GM12878 (cell line): ENCODE data around the gene DPF3. TPM values are rescaled to one million over a fixed set of nuclear protein-coding genes. Genes with fewer than 3 reads are reported as not detected.

Source experiments
- CHD2 ChIP-seq: IDR thresholded peaks from 2 replicates; pipeline ENCODE4 v1.6.1; 2011; ENCODE audit warnings: low read depth, low read length, improper control_type of control experiment, borderline replicate concordance
- CHD4 ChIP-seq: fragments of 200-600 bp; sonication (generic); IDR thresholded peaks from 2 replicates; pipeline ENCODE4 v1.6.1; 2016; ENCODE audit warnings: mild to moderate bottlenecking
- E4F1 ChIP-seq: fragments of 450-650 bp; IDR thresholded peaks from 2 replicates; pipeline ENCODE4 v1.6.1; 2018; ENCODE audit warnings: borderline replicate concordance, mild to moderate bottlenecking; ENCODE audit not compliant: partially characterized antibody
- MAX ChIP-seq: IDR thresholded peaks from 2 replicates; pipeline ENCODE4 v1.6.1; 2012; ENCODE audit warnings: low read depth, low read length, improper control_type of control experiment
- MTA2 ChIP-seq: fragments of 450-650 bp; IDR thresholded peaks from 2 replicates; pipeline ENCODE4 v1.6.1; 2016; ENCODE audit warnings: low read depth, mild to moderate bottlenecking, moderate library complexity
- NBN ChIP-seq: fragments of 450-650 bp; IDR thresholded peaks from 2 replicates; pipeline ENCODE4 v1.6.1; 2016
- NR2F1 ChIP-seq: fragments of 450-650 bp; conservative IDR thresholded peaks from 2 replicates; pipeline ENCODE4 v1.6.1; 2017; ENCODE audit warnings: mild to moderate bottlenecking
- PKNOX1 ChIP-seq: fragments of 450-650 bp; IDR thresholded peaks from 2 replicates; pipeline ENCODE4 v1.6.1; 2016; ENCODE audit warnings: mild to moderate bottlenecking
- RCOR1 ChIP-seq: conservative IDR thresholded peaks from 2 replicates; pipeline ENCODE4 v1.6.1; 2012; ENCODE audit warnings: low read depth, low read length, improper control_type of control experiment
- polyA plus RNA-seq, 11 experiments: library from polyadenylated mRNA; depleted of rRNA in 4 of 11; unstranded in 6 of 11; stranded (reverse) in 5 of 11; fragments of >200 nt; fragmentation: Nextera tagmentation in 4 of 11; fragmentation: Illumina TruSeq in 1 of 11; extraction: Ambion mirVana in 4 of 11; extraction: Trizol in 1 of 11; gene quantifications; 1 replicate in 1 of 11; 2 replicates in 10 of 11; pipeline versions ENCODE4 v1.2.1 to v1.2.3, GENCODE V29; 2011 to 2016; ENCODE audit warnings: inconsistent platforms in 2 of 11, missing spikeins in 2 of 11, low read depth in 1 of 11
- total RNA-seq, 4 experiments: library from RNA; depleted of rRNA in 3 of 4; stranded (reverse); fragments of >200 nt in 3 of 4; fragmentation: Illumina TruSeq in 1 of 4; extraction: Trizol in 1 of 4; gene quantifications; 2 replicates each; pipeline versions ENCODE4 v1.2.1 to v1.2.3, GENCODE V29; 2013 to 2021
- TF ChIP-seq, protein P1 (sequence below): fragments of 450-650 bp; conservative IDR thresholded peaks from 2 replicates; pipeline ENCODE4 v1.6.1; 2017; ENCODE audit warnings: mild to moderate bottlenecking, moderate library complexity
- TF ChIP-seq, protein P2 (sequence below): IDR thresholded peaks from 2 replicates; pipeline ENCODE4 v1.6.1; 2012; ENCODE audit warnings: low read length, inconsistent platforms

DPF3 gene
- total and polyA plus RNA-seq, 10 of the 15 experiments (the other 5 are each of a cell fraction or from before 2014, with no cell fraction given), result 0.69 to 8.0 (median 2.2) TPM

DNA sequence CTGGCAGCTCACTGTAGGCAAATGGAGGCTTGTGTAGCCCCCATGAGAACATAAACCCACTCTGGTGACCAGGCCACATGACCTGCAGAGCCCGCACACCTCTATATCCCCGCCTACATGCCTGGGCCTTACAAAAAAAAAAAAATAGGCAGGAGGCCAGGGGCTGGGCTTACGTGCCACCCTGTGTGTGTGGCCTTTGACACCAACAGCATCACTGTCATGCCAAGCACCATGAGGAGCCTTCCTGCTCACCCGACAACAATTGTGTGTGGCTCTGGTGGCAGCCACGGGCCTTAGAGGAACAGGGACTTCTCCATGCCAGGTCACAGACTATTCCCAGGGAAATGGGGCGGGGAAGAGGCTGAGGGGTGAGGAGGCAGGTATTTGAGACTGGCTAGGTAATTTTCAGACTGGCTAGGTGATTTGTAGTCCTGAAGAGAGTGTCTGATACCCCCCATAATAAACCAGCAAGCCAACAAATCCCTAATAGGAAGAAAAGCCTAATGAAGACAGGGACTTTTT, 140.0 kb downstream of the DPF3 start (continued):
- TF ChIP-seq, protein P1, sequence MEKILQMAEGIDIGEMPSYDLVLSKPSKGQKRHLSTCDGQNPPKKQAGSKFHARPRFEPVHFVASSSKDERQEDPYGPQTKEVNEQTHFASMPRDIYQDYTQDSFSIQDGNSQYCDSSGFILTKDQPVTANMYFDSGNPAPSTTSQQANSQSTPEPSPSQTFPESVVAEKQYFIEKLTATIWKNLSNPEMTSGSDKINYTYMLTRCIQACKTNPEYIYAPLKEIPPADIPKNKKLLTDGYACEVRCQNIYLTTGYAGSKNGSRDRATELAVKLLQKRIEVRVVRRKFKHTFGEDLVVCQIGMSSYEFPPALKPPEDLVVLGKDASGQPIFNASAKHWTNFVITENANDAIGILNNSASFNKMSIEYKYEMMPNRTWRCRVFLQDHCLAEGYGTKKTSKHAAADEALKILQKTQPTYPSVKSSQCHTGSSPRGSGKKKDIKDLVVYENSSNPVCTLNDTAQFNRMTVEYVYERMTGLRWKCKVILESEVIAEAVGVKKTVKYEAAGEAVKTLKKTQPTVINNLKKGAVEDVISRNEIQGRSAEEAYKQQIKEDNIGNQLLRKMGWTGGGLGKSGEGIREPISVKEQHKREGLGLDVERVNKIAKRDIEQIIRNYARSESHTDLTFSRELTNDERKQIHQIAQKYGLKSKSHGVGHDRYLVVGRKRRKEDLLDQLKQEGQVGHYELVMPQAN, result no peak
- TF ChIP-seq MTA2 (no peak), CHD4 (no peak), PKNOX1 (no peak), NR2F1 (no peak), NBN (no peak), RCOR1 (no peak), CHD2 (no peak), E4F1 (no peak), MAX (no peak)
- TF ChIP-seq, protein P2, sequence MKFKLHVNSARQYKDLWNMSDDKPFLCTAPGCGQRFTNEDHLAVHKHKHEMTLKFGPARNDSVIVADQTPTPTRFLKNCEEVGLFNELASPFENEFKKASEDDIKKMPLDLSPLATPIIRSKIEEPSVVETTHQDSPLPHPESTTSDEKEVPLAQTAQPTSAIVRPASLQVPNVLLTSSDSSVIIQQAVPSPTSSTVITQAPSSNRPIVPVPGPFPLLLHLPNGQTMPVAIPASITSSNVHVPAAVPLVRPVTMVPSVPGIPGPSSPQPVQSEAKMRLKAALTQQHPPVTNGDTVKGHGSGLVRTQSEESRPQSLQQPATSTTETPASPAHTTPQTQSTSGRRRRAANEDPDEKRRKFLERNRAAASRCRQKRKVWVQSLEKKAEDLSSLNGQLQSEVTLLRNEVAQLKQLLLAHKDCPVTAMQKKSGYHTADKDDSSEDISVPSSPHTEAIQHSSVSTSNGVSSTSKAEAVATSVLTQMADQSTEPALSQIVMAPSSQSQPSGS, result no peak
